ENCODE results near the gene TACC2.

Gene TACC2

DNA sequence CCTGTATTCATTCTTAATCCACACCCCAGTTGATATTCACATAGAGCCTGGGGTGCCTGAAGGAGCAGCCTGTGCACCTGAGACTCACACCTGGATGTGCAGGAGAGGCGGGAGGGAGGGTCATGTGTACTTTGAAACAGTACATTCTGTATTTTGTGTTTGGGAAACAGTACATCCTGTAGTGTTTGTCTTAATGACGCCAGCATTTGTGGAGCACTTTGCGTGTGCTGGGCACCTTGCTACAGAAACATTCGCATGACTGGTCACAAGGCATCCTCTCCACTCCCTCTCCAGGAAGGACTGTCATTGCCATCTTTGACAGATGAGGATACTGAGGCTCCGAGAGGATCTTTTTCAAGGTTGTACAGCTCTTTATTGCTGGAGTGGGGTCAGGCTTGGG is 132.1 kb downstream of the TACC2 start:
- no peak for DNase-seq (ENCODE audit: low read depth)

- DNase-seq (ENCODE audit: low read depth): no peak
Observed at GRCh38 chr10:122122493-122122892, 133.5 kb downstream of the TACC2 start.

GRCh38 chr10:122123186-122123585 is 134.2 kb downstream of the TACC2 start:
- no peak for DNase-seq (ENCODE audit: low read depth)

GRCh38 chr10:122124342-122124741 is 135.4 kb downstream of the TACC2 start:
- DNase-seq (ENCODE audit: low read depth): no peak

DNA sequence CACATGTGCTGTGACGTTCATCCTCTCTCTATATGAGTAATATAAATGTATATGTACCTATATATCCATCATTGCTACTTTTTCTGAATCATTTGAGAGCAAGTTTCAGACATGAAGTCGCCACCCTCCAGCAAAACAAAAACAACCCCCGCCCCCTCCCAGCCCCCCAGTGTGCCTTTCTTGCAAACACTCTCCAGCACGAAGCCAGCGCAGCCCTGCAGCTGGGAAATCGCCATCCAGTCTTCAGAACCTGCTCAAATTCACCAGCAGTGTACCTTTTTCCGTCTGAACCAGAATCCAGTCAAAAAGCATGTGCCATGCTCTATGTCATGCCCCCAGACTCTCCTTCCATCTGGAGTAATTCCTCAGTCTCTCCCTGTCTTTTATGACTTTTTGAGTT is 135.8 kb downstream of the TACC2 start:
- DNase-seq (ENCODE audit: low read depth): no peak

DNA sequence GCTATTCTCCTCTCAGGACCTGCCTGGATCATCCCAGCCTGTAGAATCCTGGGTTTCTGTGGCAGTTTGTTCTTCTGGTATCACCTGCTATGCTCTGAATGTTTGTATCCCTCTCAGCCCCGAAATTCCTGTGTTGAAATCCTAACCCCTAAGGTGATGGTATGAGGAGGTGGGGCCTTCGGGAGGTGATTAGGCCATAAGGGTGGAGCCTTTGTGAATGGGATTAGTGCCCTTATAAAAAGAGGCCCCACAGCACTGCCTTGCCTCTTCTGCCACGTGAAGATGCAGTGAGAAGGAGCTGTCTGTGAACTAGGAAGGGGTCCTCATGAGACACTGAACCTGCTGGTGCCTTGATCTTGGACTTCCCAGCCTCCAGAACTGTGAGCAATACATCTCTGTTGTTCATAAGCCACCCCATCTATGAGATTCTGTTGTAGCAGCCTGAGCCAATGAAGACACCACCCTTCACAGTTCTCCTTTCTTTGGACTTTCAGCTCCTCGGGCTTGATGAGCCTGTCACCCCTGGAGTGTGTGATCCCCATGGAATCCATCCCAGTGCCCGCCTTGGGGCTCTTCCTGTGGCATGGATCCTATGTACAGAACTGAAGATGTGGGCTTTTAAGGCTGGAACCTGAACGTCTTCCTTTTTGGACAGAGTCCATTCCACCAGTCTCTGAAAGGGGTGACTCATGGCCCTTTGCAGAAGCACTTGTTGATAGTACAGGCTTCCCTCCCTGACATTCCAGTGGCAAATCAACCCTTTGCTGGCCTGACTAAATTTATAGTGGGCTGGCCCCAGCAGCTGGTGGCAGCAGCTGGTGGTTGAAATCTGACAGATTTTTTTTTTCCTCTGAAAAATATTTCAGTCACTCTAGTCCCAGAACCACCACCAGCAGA is 138.0 kb downstream of the TACC2 start:
- peak; percentile 72 for DNase-seq (ENCODE audit: low read depth)

DNA sequence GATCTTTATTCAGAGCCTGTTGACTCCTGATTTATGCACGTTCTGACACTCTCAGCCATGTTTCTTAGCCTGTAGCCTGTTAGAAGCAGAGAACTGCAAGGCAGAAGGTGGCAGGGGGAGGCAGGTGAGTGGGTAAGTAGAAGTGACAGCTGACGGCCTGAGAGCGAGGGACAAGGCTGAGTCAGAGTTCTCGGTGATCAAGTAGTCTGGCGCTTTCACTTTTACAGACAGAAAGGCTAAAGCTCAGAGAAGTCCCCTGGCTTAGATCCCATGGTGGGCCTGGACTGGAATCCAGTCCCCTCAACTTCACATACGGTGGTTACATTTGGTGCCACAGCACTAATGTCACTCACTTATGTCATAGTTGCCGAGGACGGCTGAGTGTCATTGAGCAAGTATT is 139.0 kb downstream of the TACC2 start:
- DNase-seq (ENCODE audit: low read depth): no peak

GRCh38 chr10:122128357-122128756 is 139.4 kb downstream of the TACC2 start:
- DNase-seq (ENCODE audit: low read depth): no peak

GRCh38 chr10:122130474-122131110 is 141.6 kb downstream of the TACC2 start:
- DNase-seq (ENCODE audit: low read depth): no peak

DNA sequence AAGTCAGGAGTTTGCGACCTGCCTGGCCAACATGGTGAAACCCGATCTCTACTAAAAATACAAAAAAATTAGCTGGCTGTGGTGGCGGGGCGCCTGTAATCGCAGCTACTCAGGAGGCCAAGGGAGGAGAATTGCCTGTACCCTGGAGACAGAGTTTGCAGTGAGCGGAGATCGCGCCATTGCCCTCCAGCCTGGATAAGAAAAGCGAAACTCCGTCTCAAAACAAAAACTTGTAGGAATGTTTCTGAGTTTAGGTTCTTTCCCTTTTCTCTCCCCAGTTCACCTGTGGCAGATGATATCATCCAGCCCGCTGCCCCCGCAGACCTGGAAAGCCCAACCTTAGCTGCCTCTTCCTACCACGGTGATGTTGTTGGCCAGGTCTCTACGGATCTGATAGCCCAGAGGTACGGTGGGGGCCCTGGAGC is 143.4 kb downstream of the TACC2 start:
- no peak for DNase-seq (ENCODE audit: low read depth)

DNA sequence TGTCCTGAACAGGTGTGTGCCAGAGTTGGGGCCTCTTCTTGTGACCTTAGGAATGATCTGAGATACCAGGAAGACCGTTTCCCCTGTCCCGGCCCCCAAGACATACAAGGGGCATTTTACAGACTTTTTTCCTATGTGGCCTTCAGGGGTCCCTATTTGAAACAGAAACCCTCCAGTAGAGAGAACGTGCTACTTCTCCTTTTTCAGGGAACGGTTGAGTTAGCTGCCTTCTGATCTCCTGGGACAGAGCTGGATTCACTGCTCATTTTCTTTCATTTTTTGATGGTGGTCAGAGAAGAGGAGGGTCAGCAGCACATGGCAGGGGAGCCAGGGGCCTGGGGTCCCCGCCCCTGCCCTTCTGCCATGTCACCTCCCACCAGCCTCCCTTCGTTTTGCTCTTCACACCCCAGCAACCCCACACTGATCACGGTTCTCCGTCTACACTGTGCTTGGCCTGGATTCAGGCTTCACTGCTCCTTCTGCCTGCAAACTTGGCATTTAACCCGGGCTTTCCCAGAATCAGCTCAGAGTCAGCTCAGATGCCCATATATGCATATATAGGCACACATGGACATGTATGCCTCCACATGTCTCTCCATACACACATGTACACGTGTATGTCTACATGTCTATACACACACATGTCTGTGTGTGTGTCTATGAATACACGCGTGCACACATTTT is 144.1 kb downstream of the TACC2 start:
- no peak for DNase-seq (ENCODE audit: low read depth)

DNA sequence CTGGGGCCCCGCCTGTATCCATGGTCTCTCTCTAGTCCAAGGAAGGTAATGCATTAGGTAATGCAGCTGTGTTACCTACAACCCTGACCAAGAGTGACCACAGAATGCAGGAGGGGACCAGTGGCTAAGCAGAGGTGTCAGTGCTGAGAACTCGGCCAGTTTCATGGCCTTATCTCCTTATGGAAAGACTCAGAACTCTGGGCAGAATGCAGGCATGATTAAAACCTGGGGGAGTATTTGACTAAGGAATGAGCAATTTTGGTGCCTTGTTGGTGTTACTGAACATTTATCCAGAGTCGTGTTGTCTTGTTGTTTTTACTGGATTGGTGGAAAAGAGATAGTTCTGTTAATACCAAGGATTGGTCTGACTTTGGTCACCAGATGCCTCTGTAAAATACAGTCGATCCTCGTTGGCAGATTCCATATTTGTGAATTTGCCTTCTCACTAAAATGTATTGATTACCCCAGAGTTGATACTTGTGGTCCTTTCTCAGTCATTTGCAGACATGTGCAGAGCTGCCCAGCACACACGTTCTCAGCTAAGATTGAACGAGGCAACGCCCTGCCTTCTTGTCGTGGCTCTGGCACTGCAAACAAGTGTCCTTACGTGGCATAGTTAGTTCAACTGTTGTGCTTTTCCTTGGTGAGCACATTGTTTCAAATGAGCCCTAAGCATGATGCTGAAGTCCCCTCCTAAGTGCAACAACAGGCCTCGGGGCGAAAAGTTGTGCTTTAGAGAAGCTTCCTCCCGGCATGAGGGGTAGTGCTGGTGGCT is 146.5 kb downstream of the TACC2 start:
- no peak for DNase-seq (ENCODE audit: low read depth)

DNA sequence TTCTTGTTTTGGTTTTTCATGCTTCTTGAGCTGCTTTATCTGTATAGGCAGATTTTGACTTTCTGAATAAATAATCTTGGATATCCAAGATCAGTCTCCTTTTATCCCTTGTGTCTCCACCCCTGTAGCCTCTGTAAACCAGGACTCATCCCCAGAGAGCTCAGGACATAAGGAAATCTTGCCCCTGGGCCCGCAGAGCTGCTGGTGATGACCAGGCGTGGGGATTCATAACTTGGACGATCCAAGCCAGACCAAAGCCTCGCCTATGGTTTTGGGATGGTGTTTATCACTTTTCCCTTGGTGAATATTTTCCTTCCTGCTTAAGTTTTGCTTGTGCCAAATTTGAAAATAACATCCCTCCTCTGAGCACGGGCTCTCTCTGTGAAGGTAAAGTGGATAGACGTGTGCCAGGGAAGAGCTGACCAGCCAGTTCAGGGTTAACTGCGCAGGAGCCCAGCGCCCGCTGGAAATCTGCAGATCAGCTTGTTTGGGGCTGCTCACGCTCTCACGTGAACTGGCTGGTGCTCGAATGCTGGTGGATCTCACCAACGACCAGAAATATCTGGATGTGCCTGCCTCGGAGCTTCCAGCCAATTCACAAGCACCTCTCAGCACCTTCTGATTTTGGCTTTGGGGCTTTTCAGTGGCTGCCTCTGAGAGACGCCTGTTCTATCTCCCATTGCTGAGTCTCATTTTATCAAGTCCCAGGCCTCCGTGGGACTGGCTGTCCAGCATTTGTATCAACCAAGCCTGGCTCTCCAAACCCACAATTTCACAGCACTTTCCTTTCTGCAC is 150.1 kb downstream of the TACC2 start:
- no peak for DNase-seq (ENCODE audit: low read depth)

DNA sequence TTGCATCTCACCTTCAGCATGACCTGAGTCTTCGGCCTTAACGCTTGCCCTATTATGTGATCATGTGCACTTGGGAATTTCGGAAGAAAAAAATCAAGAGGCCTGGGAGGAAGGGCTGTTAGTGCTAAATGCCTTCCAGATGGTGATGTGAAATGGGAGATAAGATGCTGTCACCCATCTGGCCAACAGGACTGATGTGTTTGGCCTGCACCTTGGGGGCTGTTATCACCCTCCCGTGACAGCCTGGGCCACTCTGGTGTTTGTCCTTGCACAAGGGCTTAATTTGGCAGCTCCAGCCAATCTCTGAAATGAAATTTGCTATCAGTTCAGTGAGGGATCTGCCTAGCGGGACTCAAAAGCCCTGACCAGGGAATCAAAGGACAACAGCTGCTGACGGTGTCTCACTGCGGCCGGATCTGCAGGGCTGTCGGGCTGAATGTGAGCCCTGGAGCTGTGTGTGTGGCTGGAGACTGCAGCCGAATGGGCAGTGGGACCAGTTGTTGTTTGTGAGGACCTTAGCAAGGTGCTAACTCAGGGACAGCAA is 150.7 kb downstream of the TACC2 start:
- no peak for DNase-seq (ENCODE audit: low read depth)

DNA sequence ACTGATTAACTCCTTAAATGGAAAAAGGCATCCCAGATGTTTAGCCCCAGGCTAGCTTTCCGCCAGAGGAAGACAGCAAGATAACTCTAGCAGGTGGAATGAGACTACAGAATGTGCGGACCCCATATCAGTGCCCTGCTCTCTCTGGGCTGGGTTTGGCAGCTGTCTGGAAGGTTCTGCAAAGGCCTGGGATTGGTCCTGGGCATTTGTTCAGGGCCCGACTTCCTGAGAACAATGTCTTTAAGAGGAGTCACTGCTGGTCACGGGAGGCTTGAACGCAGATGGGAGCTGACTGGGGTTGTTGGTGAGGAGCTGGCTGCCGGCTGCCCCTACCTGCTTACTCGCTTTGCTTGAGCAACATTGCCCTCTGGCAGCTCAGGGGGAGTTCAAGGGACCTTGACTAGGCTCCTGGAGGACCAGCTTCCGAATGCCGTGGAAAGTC is 151.5 kb downstream of the TACC2 start:
- DNase-seq (ENCODE audit: low read depth): no peak

GRCh38 chr10:122140941-122141623 is 152.1 kb downstream of the TACC2 start:
- peak; percentile 84 for DNase-seq (ENCODE audit: low read depth)

- no peak for DNase-seq (ENCODE audit: low read depth)
Observed at GRCh38 chr10:122141821-122142640, 153.1 kb downstream of the TACC2 start.

GRCh38 chr10:122142641-122143237 is 153.8 kb downstream of the TACC2 start:
- DNase-seq (ENCODE audit: low read depth): no peak

- DNase-seq (ENCODE audit: low read depth): no peak
Observed at GRCh38 chr10:122143238-122143841, 154.4 kb downstream of the TACC2 start.
